ENCODE measurements around the gene UBA52.

UBA52 gene

DNA sequence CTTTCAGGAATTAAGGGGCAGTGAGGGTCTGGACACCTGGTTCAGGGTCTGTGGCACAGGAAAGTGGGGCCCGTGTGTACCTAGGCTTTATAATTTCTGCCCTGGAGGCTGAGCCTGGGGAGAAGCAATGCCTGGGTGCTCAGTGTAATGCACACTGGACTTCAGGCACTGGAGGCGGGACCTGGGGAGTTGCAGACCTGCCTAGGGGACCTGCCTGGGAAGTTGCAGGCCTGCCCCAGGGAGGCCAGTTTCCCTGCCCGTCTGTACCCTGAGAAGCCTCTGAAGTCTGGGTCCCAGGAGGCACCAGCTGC is 38.5 kb downstream of the UBA52 start:
- H3K36me3 ChIP-seq (replicated peaks; ENCODE audit: insufficient read depth, low read length) = no peaks in the 10 kb centered on the region
- no peak overlapping the region for H3K4me2 ChIP-seq (ENCODE audit: low read depth, low read length)
- no peaks in the 10 kb centered on the region for H3K4me1 ChIP-seq (ENCODE audit: low read length)
- no peak overlapping the region for H3K9ac ChIP-seq (ENCODE audit: low read length)
- no peaks in the 10 kb centered on the region for H3K79me2 ChIP-seq (ENCODE audit: low read length)
- H4K20me1 ChIP-seq (ENCODE audit: insufficient read depth, low read length) = no peaks in the 10 kb centered on the region
- no peak overlapping the region for H3K4me3 ChIP-seq (ENCODE audit: low read length)
- no peak overlapping the region for H2AFZ ChIP-seq (ENCODE audit: low read length)
- TF ChIP-seq, protein P1, sequence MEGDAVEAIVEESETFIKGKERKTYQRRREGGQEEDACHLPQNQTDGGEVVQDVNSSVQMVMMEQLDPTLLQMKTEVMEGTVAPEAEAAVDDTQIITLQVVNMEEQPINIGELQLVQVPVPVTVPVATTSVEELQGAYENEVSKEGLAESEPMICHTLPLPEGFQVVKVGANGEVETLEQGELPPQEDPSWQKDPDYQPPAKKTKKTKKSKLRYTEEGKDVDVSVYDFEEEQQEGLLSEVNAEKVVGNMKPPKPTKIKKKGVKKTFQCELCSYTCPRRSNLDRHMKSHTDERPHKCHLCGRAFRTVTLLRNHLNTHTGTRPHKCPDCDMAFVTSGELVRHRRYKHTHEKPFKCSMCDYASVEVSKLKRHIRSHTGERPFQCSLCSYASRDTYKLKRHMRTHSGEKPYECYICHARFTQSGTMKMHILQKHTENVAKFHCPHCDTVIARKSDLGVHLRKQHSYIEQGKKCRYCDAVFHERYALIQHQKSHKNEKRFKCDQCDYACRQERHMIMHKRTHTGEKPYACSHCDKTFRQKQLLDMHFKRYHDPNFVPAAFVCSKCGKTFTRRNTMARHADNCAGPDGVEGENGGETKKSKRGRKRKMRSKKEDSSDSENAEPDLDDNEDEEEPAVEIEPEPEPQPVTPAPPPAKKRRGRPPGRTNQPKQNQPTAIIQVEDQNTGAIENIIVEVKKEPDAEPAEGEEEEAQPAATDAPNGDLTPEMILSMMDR (IDR thresholded peaks at IDR 0.05; ENCODE audit: low read length) = no peak
- no peak for TF ChIP-seq EZH2phosphoT487 (IDR thresholded peaks at IDR 0.05; ENCODE audit: low read length)
- no peak for TF ChIP-seq EZH2 (optimal IDR thresholded peaks at IDR 0.05; ENCODE audit: low read depth, low read length)
- H3K27me3 ChIP-seq (replicated peaks; ENCODE audit: insufficient read depth, low read length) = peaks cover 91% of the 10 kb centered on the region
- H3K27ac ChIP-seq (ENCODE audit: low read length) = no peak overlapping the region
- H3F3A ChIP-seq (ENCODE audit: insufficient read depth, low read length) = no peaks in the 10 kb centered on the region
- H3K9me2 ChIP-seq (replicated peaks; ENCODE audit: insufficient read depth, low read length) = no peaks in the 10 kb centered on the region
- no peak for DNase-seq
- H3K9me3 ChIP-seq (replicated peaks; ENCODE audit: insufficient read depth, low read length) = no peaks in the 10 kb centered on the region

DNA sequence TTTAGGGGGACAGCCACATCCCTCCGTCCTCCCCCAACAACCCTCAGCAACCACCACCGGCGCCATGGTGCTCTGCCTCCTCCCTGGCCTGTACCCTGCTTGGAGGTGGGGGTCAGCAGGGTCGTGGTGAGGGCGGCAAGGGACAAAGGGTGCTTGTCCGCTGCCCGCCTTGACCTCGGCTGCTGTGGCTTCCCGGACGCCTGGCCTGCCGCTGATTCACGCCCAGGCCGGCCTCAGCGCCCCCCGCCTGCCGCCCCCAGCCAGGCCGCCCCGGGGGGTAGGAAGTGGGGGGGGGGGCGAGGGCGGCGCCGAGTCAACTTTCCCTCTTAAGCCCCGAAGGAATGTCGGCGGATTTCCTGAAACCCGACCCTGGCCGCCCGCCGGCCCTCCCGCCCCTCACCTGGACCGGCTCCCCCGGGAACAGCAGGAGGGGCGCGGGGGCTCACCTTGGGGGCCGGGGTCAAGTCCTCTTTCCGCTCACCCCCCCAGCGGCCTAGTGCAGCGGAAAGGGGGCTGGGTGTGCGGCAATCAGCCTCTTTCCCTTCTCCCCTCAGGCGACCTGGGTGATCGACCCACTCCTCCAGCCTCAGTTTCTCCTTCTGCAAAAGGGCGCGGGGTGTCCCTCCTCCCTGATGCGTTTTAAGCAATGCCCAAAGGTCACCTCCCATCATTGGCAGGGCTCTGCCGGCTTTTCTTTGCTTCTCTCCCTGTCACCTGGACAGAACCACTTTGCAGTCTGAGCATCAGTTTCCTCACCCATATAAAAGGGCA is 39.1 kb downstream of the UBA52 start:
- Histone ChIP-seq H3K9me2 (replicated peaks; ENCODE audit: insufficient read depth, low read length) (no peaks in the 10 kb centered on the region), H3K9me3 (replicated peaks; ENCODE audit: insufficient read depth, low read length) (no peaks in the 10 kb centered on the region), H4K20me1 (ENCODE audit: insufficient read depth, low read length) (no peaks in the 10 kb centered on the region), H3K27me3 (replicated peaks; ENCODE audit: insufficient read depth, low read length) (peaks cover 91% of the 10 kb centered on the region), H3K4me2 (ENCODE audit: low read depth, low read length) (no peak overlapping the region), H3K36me3 (replicated peaks; ENCODE audit: insufficient read depth, low read length) (no peaks in the 10 kb centered on the region), H3K79me2 (ENCODE audit: low read length) (no peaks in the 10 kb centered on the region), H2AFZ (ENCODE audit: low read length) (no peak overlapping the region), H3K4me1 (ENCODE audit: low read length) (no peaks in the 10 kb centered on the region), H3K27ac (ENCODE audit: low read length) (no peak overlapping the region), H3F3A (ENCODE audit: insufficient read depth, low read length) (no peaks in the 10 kb centered on the region), H3K4me3 (ENCODE audit: low read length) (no peak overlapping the region), H3K9ac (ENCODE audit: low read length) (no peak overlapping the region)
- DNase-seq = no peak
- peak; percentile 99 for TF ChIP-seq EZH2 (optimal IDR thresholded peaks at IDR 0.05; ENCODE audit: low read depth, low read length)
- 0 out of 2 replicates have a peak, but pooled peaks have one; percentile 90 for TF ChIP-seq EZH2phosphoT487 (IDR thresholded peaks at IDR 0.05; ENCODE audit: low read length)
- TF ChIP-seq, protein P1 (IDR thresholded peaks at IDR 0.05; ENCODE audit: low read length) = no peak

DNA sequence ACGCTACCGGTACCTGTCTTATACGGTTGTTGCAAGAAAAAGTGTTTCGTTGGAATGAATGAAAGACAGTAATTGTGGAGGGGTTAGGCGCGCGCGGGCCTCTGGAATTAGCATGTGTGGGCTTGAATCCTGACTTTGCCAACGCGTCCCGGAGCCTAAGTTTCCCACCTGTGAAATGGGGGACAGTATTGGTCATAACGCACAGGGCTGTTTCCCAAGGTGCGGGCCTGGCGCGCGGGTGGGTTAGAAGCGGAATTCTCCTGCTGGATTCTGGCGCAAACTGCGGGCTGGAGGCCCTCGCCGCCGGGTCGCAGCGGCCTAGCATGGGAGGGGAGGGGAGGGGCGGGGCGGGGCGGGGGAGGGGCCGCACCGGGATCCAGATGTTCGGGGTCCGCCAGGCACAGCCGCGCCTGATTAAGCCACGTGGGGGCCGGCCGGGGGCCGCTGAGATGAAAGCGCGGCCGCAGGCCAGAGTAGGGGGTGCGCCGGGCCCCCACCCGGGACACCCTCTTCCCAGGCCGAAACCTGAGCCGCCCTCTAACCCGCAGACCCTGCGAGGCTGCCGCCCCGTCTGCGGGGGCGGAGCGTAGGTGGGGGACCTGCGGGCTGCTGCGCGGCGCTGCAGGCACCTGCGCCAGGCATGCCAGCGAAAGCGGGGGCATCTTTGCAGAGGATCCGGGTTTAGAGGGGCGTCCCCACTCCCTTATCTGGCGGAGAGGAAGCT is 39.8 kb downstream of the UBA52 start:
- TF ChIP-seq EZH2phosphoT487 (IDR thresholded peaks at IDR 0.05; ENCODE audit: low read length) (no peak), EZH2 (optimal IDR thresholded peaks at IDR 0.05; ENCODE audit: low read depth, low read length) (no peak)
- TF ChIP-seq, protein P1 (IDR thresholded peaks at IDR 0.05; ENCODE audit: low read length) = no peak
- H3K9me2 ChIP-seq (replicated peaks; ENCODE audit: insufficient read depth, low read length) = no peaks in the 10 kb centered on the region
- H4K20me1 ChIP-seq (ENCODE audit: insufficient read depth, low read length) = no peaks in the 10 kb centered on the region
- H3K79me2 ChIP-seq (ENCODE audit: low read length) = no peaks in the 10 kb centered on the region
- H3K36me3 ChIP-seq (replicated peaks; ENCODE audit: insufficient read depth, low read length) = no peaks in the 10 kb centered on the region
- H2AFZ ChIP-seq (ENCODE audit: low read length) = no peak overlapping the region
- no peaks in the 10 kb centered on the region for H3K9me3 ChIP-seq (replicated peaks; ENCODE audit: insufficient read depth, low read length)
- H3K27ac ChIP-seq (ENCODE audit: low read length) = no peak overlapping the region
- H3K27me3 ChIP-seq (replicated peaks; ENCODE audit: insufficient read depth, low read length) = peaks cover 92% of the 10 kb centered on the region
- no peak for DNase-seq
- no peak overlapping the region for H3K4me3 ChIP-seq (ENCODE audit: low read length)
- H3K9ac ChIP-seq (ENCODE audit: low read length) = no peak overlapping the region
- no peaks in the 10 kb centered on the region for H3F3A ChIP-seq (ENCODE audit: insufficient read depth, low read length)
- peak overlapping the region; percentile 57; the same call in 1 of the 2 replicates for H3K4me2 ChIP-seq (ENCODE audit: low read depth, low read length)
- H3K4me1 ChIP-seq (ENCODE audit: low read length) = no peaks in the 10 kb centered on the region

Measured in MM.1S (cell line).